ENCODE results near the gene FEN1.

GRCh38 chr11:61802605-61803004 lies 9.9 kb downstream of the FEN1 start:
- TF ChIP-seq CTCF (IDR thresholded peaks at IDR 0.05) (no peak), POLR2A (IDR thresholded peaks at IDR 0.05) (no peak)
